Left lobe of liver (tissue), 1 donor: Measurements from ENCODE around the gene KDM4E. TPM values are rescaled to one million over a fixed set of nuclear protein-coding genes. Genes with fewer than 3 reads are reported as not detected.

Experiments
- total RNA-seq: library from RNA; stranded (reverse); gene quantifications from one replicate; pipeline ENCODE4 v1.2.1, GENCODE V29; 2021
- donor health status: DM: no; HTN: yes; CAD: no.

Gene KDM4E
- total RNA-seq, 1 donor from 2014 or later = not detected

Other genes starting within 250 kb of the KDM4E start
- gene CWC15, start 51.7 kb upstream of the KDM4E start, total RNA-seq = 22.2 TPM
- 0.23 TPM for gene KDM4D, start 51.5 kb upstream of the KDM4E start, total RNA-seq
- not detected for gene KDM4F, start 24.2 kb downstream of the KDM4E start, total RNA-seq
- gene SRSF8, start 41.7 kb downstream of the KDM4E start, total RNA-seq = 21.0 TPM
- gene ENDOD1, start 64.6 kb downstream of the KDM4E start, total RNA-seq = 4.3 TPM
- 7.0 TPM for gene SESN3, start 205.9 kb downstream of the KDM4E start, total RNA-seq